ENCODE data around the gene RAB40C. TPM values are rescaled to one million over a fixed set of nuclear protein-coding genes. Genes with fewer than 3 reads are reported as not detected.

The RAB40C gene
- total and polyA plus RNA-seq, 4 donors = 9.5 to 40.7 (median 18.7) TPM

DNA sequence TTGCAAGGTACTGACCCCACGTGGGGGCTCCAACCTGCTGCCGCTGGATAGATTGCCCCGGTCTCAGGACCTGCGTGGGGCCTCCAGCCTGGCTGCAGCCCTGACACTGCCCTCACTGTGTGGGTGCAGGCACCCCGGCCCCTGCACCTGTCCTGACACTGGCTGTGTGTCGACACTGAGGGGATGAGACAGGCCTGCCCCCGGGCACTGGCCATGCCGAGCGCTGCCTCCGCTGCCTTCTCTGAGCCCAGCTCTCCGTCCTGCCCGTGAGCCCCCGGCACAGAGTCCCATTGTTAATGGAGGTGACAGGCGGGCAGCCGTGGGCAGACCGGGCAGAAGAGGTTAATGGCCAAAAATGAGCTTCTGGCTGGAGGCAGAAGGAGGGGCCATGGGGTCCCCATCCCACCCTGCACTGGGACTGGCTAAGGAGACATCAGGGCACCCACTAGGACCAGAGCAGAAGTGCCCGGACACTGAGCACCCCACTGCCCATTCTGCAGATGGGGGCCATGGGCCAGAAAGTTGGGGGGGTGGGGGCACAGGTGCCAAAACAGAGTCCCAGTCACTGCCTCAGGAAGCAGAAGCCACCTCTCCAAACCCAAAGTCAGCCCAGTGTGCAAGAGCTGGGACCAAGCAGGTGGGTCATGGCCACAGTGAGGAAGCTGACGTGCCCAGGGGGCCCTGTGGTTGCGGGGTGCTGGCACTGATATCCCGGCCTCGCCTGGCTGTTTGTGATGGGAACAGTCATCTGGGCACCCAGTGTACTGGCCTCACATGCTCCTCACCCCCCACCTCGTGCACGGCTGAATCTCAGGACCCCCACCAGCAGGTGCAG is 32.2 kb upstream of the RAB40C start:
- intact Hi-C loops (cut with DNase I) = no loop called here
- Histone ChIP-seq H3K9me3 (ENCODE audit: control insufficient read depth, low read length) (no peaks in the 10 kb centered on the region), H3K36me3 (ENCODE audit: control insufficient read depth in 1 of 2, insufficient read depth in 2 of 2, low read length in 1 of 2) (no peaks in the 10 kb centered on the region), H3K27me3 (ENCODE audit: control insufficient read depth in 1 of 2, insufficient read depth in 2 of 2, low read length in 1 of 2) (no peaks in the 10 kb centered on the region), H3K4me1 (ENCODE audit: control insufficient read depth in 1 of 2, insufficient read depth in 2 of 2, low read length in 2 of 2) (no peaks in the 10 kb centered on the region), H3K27ac (ENCODE audit: low read depth in 1 of 2, low read length in 2 of 2) (no peak overlapping the region), H3K4me3 (ENCODE audit: low read length in 2 of 2) (no peak overlapping the region)
- WGBS, 2 donors = 84 to 87% methylated on average over 23 of the region's 23 CpGs
- no peak for DNase-seq
- ATAC-seq (ENCODE audit: low FRiP score) = no peak

DNA sequence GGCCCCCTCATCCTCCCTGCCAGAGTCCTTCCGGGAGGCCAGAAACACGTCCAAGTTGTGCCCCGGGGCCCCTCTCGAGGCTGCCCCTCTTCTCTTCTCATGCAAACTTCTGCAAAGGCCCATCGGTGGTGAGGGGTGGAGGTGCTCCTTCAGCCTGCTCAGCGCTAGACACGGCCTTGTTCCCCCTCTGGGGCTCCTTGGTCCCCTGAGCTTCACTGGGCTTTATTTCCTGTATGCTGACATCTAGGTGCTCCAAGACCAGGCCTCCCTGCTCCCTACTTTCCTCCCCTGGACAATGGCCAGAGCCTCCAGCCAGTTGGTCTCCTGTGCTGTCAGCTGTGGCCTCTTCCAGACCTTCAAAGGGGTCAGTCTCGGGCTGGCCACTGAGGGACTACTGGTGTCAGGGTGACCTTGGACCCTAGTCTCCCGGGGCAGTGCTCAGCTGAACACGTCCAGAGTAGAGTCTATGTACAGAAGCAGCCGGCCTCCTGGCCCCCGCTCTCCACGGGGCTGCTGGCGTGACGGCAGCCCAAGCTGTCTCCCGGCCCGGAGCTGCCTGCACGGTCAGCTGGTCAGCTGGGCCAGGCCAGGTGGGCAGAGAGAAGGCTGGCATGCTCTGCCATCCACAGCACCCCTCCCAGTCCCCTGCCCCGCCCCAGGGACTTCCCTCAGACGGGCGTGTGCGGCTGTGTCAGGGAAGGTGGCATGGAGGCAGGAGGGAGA is 31.4 kb upstream of the RAB40C start:
- WGBS, 2 donors = 76 to 85% methylated on average over 22 of the region's 22 CpGs
- Histone ChIP-seq H3K9me3 (ENCODE audit: control insufficient read depth, low read length) (no peaks in the 10 kb centered on the region), H3K27ac (ENCODE audit: low read depth in 1 of 2, low read length in 2 of 2) (no peak overlapping the region), H3K4me1 (ENCODE audit: control insufficient read depth in 1 of 2, insufficient read depth in 2 of 2, low read length in 2 of 2) (no peaks in the 10 kb centered on the region), H3K4me3 (ENCODE audit: low read length in 2 of 2) (no peak overlapping the region), H3K27me3 (ENCODE audit: control insufficient read depth in 1 of 2, insufficient read depth in 2 of 2, low read length in 1 of 2) (no peaks in the 10 kb centered on the region), H3K36me3 (ENCODE audit: control insufficient read depth in 1 of 2, insufficient read depth in 2 of 2, low read length in 1 of 2) (no peaks in the 10 kb centered on the region)
- ATAC-seq (ENCODE audit: low FRiP score) = no peak
- DNase-seq = no peak
- intact Hi-C loops (cut with DNase I) = no loop called here

- Histone ChIP-seq H3K4me1 (ENCODE audit: control insufficient read depth in 1 of 2, insufficient read depth in 2 of 2, low read length in 2 of 2) (no peaks in the 10 kb centered on the region), H3K27ac (ENCODE audit: low read depth in 1 of 2, low read length in 2 of 2) (no peak overlapping the region), H3K9me3 (ENCODE audit: control insufficient read depth, low read length) (no peaks in the 10 kb centered on the region), H3K36me3 (ENCODE audit: control insufficient read depth in 1 of 2, insufficient read depth in 2 of 2, low read length in 1 of 2) (no peaks in the 10 kb centered on the region), H3K4me3 (ENCODE audit: low read length in 2 of 2) (no peak overlapping the region), H3K27me3 (ENCODE audit: control insufficient read depth in 1 of 2, insufficient read depth in 2 of 2, low read length in 1 of 2) (no peaks in the 10 kb centered on the region)
- intact Hi-C loops (cut with DNase I) = no loop called here
- 72 to 78% methylated on average over 13 to 15 of the region's 15 CpGs for WGBS, 2 donors
- no peak for DNase-seq
- ATAC-seq (ENCODE audit: low FRiP score) = no peak
These were observed 30.9 kb upstream of the RAB40C start for GRCh38 chr16:559021-559380.

DNA sequence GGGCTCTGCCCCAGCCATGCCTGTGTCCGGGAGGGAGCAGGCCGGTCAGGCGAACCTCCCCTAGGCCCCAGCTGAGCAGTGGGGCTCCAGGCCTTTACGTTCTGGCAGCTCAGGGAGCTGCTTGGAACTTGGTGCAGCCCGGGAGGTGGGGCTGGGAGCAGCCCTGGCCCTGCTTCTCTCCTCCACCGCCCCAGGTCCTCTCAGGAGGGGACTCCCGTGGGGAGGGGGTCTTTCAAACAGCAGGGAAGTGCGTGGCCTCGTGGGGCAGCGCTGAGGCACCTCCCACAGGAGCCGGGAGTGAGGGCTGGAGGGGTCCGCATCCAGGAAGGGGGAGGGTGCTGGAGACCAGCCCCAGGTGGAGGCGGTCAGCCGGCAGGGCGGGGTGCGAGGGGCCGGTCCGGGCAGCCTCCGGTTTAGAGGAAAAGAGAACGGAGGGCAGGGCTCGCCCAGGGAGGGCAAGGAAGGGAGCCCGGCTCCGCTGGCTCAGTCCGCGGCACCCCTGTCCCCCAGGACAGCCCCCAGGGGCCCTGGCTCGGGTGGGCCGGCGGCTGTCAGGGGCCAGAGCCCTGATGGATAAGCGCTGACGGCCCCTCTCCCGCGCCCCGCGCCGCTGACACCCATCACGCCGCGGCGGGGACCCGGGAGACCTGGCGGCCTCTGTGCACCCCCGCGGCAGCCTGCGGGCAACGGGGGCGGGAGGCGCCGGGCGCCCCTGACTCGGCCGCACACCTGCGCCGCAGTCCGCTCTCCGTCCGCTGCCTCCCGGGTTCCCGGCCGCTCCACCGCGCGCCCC is 30.3 kb upstream of the RAB40C start:
- H3K27me3 ChIP-seq (ENCODE audit: control insufficient read depth in 1 of 2, insufficient read depth in 2 of 2, low read length in 1 of 2) = no peaks in the 10 kb centered on the region
- WGBS, 2 donors = 8 to 10% methylated on average over 40 to 62 of the region's 62 CpGs
- no peak overlapping the region for H3K27ac ChIP-seq (ENCODE audit: low read depth in 1 of 2, low read length in 2 of 2)
- H3K4me1 ChIP-seq (ENCODE audit: control insufficient read depth in 1 of 2, insufficient read depth in 2 of 2, low read length in 2 of 2) = no peaks in the 10 kb centered on the region
- H3K36me3 ChIP-seq (ENCODE audit: control insufficient read depth in 1 of 2, insufficient read depth in 2 of 2, low read length in 1 of 2) = no peaks in the 10 kb centered on the region
- intact Hi-C loops (cut with DNase I) = no loop called here
- no peak for DNase-seq
- ATAC-seq (ENCODE audit: low FRiP score) = no peak
- no peak overlapping the region for H3K4me3 ChIP-seq (ENCODE audit: low read length in 2 of 2)
- no peaks in the 10 kb centered on the region for H3K9me3 ChIP-seq (ENCODE audit: control insufficient read depth, low read length)

DNA sequence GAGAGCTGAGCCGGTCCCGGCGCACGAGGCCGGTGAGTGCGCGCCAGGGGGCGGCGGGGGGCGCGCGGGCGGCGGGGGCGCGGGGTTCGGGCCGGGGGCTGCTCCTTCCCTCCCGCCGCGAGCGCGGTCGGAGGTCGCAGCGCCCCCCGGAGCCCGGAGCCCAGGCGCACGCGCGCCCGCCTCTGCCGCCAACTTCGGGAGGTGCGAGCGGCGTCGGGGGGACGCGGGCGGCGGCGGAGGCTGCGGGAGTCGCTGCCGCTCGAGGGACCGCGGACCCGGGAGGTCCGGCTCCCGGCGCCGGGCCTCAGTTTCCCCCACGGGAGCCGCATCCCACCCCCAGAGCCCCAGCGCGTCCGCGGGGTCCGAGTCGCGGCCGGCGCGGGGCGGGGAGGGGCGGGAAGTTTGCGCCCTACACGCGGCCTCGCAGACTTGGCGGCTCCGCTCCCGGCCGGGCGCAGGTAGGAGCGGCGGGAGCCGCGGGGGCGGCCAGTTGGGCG is 29.6 kb upstream of the RAB40C start, which contains the start of gene PRR35:
Gene PRR35 (plus strand): TSS at position 191 of the 497 bp plus-strand sequence. CDS start 2,901 bp downstream, outside the sequence.
- Histone ChIP-seq H3K4me3 (ENCODE audit: low read length in 2 of 2) (no peak within 1 kb of the TSS), H3K27me3 (ENCODE audit: control insufficient read depth in 1 of 2, insufficient read depth in 2 of 2, low read length in 1 of 2) (no peaks in the 10 kb centered on the region)
- no peak for DNase-seq

GRCh38 chr16:560701-561412 is 29.0 kb upstream of the RAB40C start:
- H3K36me3 ChIP-seq (ENCODE audit: control insufficient read depth in 1 of 2, insufficient read depth in 2 of 2, low read length in 1 of 2) = no peaks in the 10 kb centered on the region
- H3K27me3 ChIP-seq (ENCODE audit: control insufficient read depth in 1 of 2, insufficient read depth in 2 of 2, low read length in 1 of 2) = no peaks in the 10 kb centered on the region
- ATAC-seq (ENCODE audit: low FRiP score) (no peak), DNase-seq (no peak)
- H3K4me1 ChIP-seq (ENCODE audit: control insufficient read depth in 1 of 2, insufficient read depth in 2 of 2, low read length in 2 of 2) = no peaks in the 10 kb centered on the region
- H3K27ac ChIP-seq (ENCODE audit: low read depth in 1 of 2, low read length in 2 of 2) = no peak overlapping the region
- intact Hi-C loops (cut with DNase I) = no loop called here
- H3K9me3 ChIP-seq (ENCODE audit: control insufficient read depth, low read length) = no peaks in the 10 kb centered on the region
- 21 to 26% methylated on average over 28 to 54 of the region's 54 CpGs for WGBS, 2 donors
- H3K4me3 ChIP-seq (ENCODE audit: low read length in 2 of 2) = no peak overlapping the region

More for the DNA sequence above, 29.6 kb upstream of the RAB40C start, which contains the start of gene PRR35:
- H3K27ac ChIP-seq (ENCODE audit: low read depth in 1 of 2, low read length in 2 of 2) = no peak within 1 kb of the TSS
- intact Hi-C loops (cut with DNase I) = no loop called here
- no peaks in the 10 kb centered on the region for H3K4me1 ChIP-seq (ENCODE audit: control insufficient read depth in 1 of 2, insufficient read depth in 2 of 2, low read length in 2 of 2)
- no peaks in the 10 kb centered on the region for H3K9me3 ChIP-seq (ENCODE audit: control insufficient read depth, low read length)
- no peak for ATAC-seq (ENCODE audit: low FRiP score)
- H3K36me3 ChIP-seq (ENCODE audit: control insufficient read depth in 1 of 2, insufficient read depth in 2 of 2, low read length in 1 of 2) = no peaks in the 10 kb centered on the region
- WGBS, 2 donors = 1% methylated on average over 25 to 84 of the region's 84 CpGs

- H3K27ac ChIP-seq (ENCODE audit: low read depth in 1 of 2, low read length in 2 of 2) = no peak overlapping the region
- H3K36me3 ChIP-seq (ENCODE audit: control insufficient read depth in 1 of 2, insufficient read depth in 2 of 2, low read length in 1 of 2) = no peaks in the 10 kb centered on the region
- no peaks in the 10 kb centered on the region for H3K9me3 ChIP-seq (ENCODE audit: control insufficient read depth, low read length)
- WGBS, 2 donors = 71% methylated on average over 13 to 15 of the region's 15 CpGs
- ATAC-seq (ENCODE audit: low FRiP score) = no peak
- H3K27me3 ChIP-seq (ENCODE audit: control insufficient read depth in 1 of 2, insufficient read depth in 2 of 2, low read length in 1 of 2) = no peaks in the 10 kb centered on the region
- H3K4me3 ChIP-seq (ENCODE audit: low read length in 2 of 2) = no peak overlapping the region
- intact Hi-C loops (cut with DNase I) = no loop called here
- no peaks in the 10 kb centered on the region for H3K4me1 ChIP-seq (ENCODE audit: control insufficient read depth in 1 of 2, insufficient read depth in 2 of 2, low read length in 2 of 2)
- DNase-seq = no peak
These were observed 28.5 kb upstream of the RAB40C start for GRCh38 chr16:561413-561794.
